HepG2 (cell line): ENCODE results near the gene EVA1A. TPM values are rescaled to one million over a fixed set of nuclear protein-coding genes. Genes with fewer than 3 reads are reported as not detected.

Experiments used
- AGO2 ChIP-seq: fragments of 200-400 bp; formaldehyde crosslinking; optimal IDR thresholded peaks from 2 replicates; pipeline ENCODE3; 2017; ENCODE audit warnings: mild to moderate bottlenecking, low read depth, low read length, moderate library complexity
- CREB1 ChIP-seq, 2 experiments: fragments of 450-650 bp in 1 of 2; IDR thresholded peaks; 2 replicates each; pipeline ENCODE4 v1.6.1; 2016 to 2017; ENCODE audit warnings: control low read depth in 1 of 2, mild to moderate bottlenecking in 1 of 2, missing compliant biosample characterization in 1 of 2, missing genetic modification characterization in 1 of 2
- DPF2 ChIP-seq: sonication (generic); formaldehyde crosslinking; IDR thresholded peaks from 2 replicates; pipeline ENCODE4 v1.4.0; 2020; ENCODE audit warnings: mild to moderate bottlenecking, low read depth, missing genetic modification reagents, borderline replicate concordance
- GTF3A ChIP-seq: sonication (generic); formaldehyde crosslinking; conservative IDR thresholded peaks from 2 replicates; pipeline ENCODE4 v1.4.0; 2020; ENCODE audit warnings: mild to moderate bottlenecking, missing genetic modification reagents
- MXD1 ChIP-seq: sonication (generic); formaldehyde crosslinking; IDR thresholded peaks from 2 replicates; pipeline ENCODE4 v1.4.0; 2020; ENCODE audit warnings: mild to moderate bottlenecking, missing genetic modification reagents
- PCBP1 ChIP-seq: fragments of 200-400 bp; formaldehyde crosslinking; IDR thresholded peaks from 2 replicates; pipeline ENCODE4 v1.6.1; 2017; ENCODE audit warnings: mild to moderate bottlenecking, low read depth, low read length, borderline replicate concordance
- SALL1 ChIP-seq: sonication (generic); formaldehyde crosslinking; IDR thresholded peaks from 2 replicates; pipeline ENCODE4 v1.8.0; 2022; ENCODE audit warnings: mild to moderate bottlenecking, missing genetic modification reagents
- USF2 ChIP-seq, 2 experiments: sonication (generic) in 1 of 2; formaldehyde crosslinking in 1 of 2; IDR thresholded peaks; 2 replicates each; pipeline versions ENCODE4 v1.5.1 to v1.6.1; 2011 to 2020; ENCODE audit warnings: borderline replicate concordance in 1 of 2, low read depth in 1 of 2, low read length in 1 of 2, mild to moderate bottlenecking in 1 of 2, missing genetic modification reagents in 1 of 2, moderate library complexity in 1 of 2
- ZFX ChIP-seq: sonication (generic); formaldehyde crosslinking; IDR thresholded peaks from 2 replicates; pipeline ENCODE4 v1.4.0; 2020; ENCODE audit warnings: mild to moderate bottlenecking, low read depth, missing genetic modification reagents, moderate library complexity
- ZFY ChIP-seq: sonication (generic); formaldehyde crosslinking; IDR thresholded peaks from 2 replicates; pipeline ENCODE4 v1.4.0; 2020; ENCODE audit warnings: missing genetic modification reagents
- ZMYM4 ChIP-seq: sonication (generic); formaldehyde crosslinking; IDR thresholded peaks from 2 replicates; pipeline ENCODE4 v1.8.1; 2023; ENCODE audit warnings: mild to moderate bottlenecking, missing genetic modification reagents
- ZNF34 ChIP-seq: sonication (generic); formaldehyde crosslinking; IDR thresholded peaks from 2 replicates; pipeline ENCODE4 v1.4.0; 2020; ENCODE audit warnings: mild to moderate bottlenecking, missing genetic modification reagents, borderline replicate concordance
- ZSCAN5A ChIP-seq: sonication (generic); formaldehyde crosslinking; IDR thresholded peaks from 2 replicates; pipeline ENCODE4 v1.8.0; 2022; ENCODE audit warnings: mild to moderate bottlenecking, missing genetic modification reagents, borderline replicate concordance
- polyA plus RNA-seq, 8 experiments: library from polyadenylated mRNA; depleted of rRNA in 3 of 8; stranded (reverse) in 7 of 8; unstranded in 1 of 8; fragments of >200 nt; fragmentation: Illumina TruSeq in 4 of 8; extraction: Trizol in 4 of 8; gene quantifications; 2 replicates each; pipeline versions ENCODE4 v1.2.1 to v1.2.3, GENCODE V29; 2011 to 2016; ENCODE audit warnings: low read depth in 4 of 8, missing spikeins in 1 of 8, mixed read lengths in 1 of 8; ENCODE audit not compliant: insufficient read depth in 1 of 8
- total RNA-seq, 5 experiments: library from RNA; depleted of rRNA; stranded (reverse); fragments of >200 nt; fragmentation: Illumina TruSeq; extraction: Trizol; gene quantifications; 2 replicates each; pipeline ENCODE4 v1.2.3, GENCODE V29; 2016; ENCODE audit warnings: low read depth in 1 of 5
- TF ChIP-seq, protein P1 (sequence below): sonication (generic); formaldehyde crosslinking; IDR thresholded peaks from 2 replicates; pipeline ENCODE4 v1.5.1; 2020; ENCODE audit warnings: mild to moderate bottlenecking, missing genetic modification reagents, moderate library complexity
- TF ChIP-seq, protein P2 (sequence below): sonication (generic); formaldehyde crosslinking; conservative IDR thresholded peaks from 2 replicates; pipeline ENCODE4 v1.4.0; 2020; ENCODE audit warnings: missing genetic modification reagents

Gene EVA1A
- total and polyA plus RNA-seq, 2 of the 13 experiments (the other 11 are each of a cell fraction or from before 2014, with no cell fraction given): 57.5 to 57.8 TPM

DNA sequence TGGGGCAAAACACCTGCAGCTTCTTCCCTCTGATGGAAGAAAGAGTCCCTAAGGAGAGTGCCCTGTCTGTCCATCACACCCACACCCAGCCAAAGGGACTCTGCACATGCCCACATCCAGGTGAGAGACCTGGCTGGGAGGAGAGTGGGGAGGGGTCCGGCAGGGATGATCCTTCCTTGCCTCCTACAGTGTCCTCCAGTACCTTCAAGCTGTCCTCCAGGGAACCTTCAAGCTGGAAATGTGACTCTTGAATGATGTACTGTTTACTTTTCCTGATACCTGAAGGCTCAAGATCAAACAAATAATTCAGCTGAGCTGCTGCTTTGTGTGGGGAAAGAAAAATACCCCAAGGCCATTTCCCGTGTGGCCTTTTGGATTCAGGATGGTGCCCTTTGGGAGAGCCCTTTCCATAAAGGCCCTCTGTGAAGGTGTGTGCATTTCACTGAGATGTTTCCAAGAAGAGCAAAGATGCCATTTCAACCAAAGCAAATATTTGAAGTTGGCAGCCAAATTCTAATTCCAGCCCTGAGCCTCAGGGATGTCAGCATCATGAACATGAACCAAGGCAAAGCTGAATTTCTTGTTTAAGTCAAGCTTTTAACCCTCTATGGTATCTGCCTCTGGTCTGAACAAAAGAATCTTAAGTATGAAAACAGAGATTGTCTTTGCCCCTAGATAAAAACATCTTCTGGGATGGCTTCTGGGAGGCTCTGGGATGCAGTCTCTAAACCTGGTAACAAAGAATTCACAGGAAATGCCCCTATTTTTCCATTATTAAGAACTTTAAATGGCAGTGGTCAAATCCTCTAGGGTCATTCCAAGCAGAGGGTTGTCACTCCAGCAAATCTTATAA lies 11.1 kb downstream of the EVA1A start (continued):
- TF ChIP-seq, protein P1, sequence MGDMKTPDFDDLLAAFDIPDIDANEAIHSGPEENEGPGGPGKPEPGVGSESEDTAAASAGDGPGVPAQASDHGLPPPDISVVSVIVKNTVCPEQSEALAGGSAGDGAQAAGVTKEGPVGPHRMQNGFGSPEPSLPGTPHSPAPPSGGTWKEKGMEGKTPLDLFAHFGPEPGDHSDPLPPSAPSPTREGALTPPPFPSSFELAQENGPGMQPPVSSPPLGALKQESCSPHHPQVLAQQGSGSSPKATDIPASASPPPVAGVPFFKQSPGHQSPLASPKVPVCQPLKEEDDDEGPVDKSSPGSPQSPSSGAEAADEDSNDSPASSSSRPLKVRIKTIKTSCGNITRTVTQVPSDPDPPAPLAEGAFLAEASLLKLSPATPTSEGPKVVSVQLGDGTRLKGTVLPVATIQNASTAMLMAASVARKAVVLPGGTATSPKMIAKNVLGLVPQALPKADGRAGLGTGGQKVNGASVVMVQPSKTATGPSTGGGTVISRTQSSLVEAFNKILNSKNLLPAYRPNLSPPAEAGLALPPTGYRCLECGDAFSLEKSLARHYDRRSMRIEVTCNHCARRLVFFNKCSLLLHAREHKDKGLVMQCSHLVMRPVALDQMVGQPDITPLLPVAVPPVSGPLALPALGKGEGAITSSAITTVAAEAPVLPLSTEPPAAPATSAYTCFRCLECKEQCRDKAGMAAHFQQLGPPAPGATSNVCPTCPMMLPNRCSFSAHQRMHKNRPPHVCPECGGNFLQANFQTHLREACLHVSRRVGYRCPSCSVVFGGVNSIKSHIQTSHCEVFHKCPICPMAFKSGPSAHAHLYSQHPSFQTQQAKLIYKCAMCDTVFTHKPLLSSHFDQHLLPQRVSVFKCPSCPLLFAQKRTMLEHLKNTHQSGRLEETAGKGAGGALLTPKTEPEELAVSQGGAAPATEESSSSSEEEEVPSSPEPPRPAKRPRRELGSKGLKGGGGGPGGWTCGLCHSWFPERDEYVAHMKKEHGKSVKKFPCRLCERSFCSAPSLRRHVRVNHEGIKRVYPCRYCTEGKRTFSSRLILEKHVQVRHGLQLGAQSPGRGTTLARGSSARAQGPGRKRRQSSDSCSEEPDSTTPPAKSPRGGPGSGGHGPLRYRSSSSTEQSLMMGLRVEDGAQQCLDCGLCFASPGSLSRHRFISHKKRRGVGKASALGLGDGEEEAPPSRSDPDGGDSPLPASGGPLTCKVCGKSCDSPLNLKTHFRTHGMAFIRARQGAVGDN (CRISPR knock-in tag): peak; percentile 33; the same call in 1 of the 2 replicates
- peak; percentile 36; the same call in 1 of the 2 replicates for TF ChIP-seq ZNF34 (CRISPR knock-in tag)
- 0 out of 2 replicates have a peak, but pooled peaks have one; percentile 21 for TF ChIP-seq ZFX
- TF ChIP-seq PCBP1: no peak
- TF ChIP-seq MXD1 (CRISPR knock-in tag): no peak
- TF ChIP-seq DPF2 (CRISPR knock-in tag): 0 out of 2 replicates have a peak, but pooled peaks have one; percentile 11
- TF ChIP-seq ZSCAN5A (CRISPR knock-in tag): 0 out of 2 replicates have a peak, but pooled peaks have one; percentile 66
- TF ChIP-seq CREB1 (IDR thresholded peaks at IDR 0.05): no peak
- no peak for TF ChIP-seq CREB1 (CRISPR knock-in tag; IDR thresholded peaks at IDR 0.05)
- 0 out of 2 replicates have a peak, but pooled peaks have one; percentile 27 for TF ChIP-seq ZFY
- 0 out of 2 replicates have a peak, but pooled peaks have one; percentile 50 for TF ChIP-seq GTF3A (CRISPR knock-in tag)
- TF ChIP-seq ZMYM4 (CRISPR knock-in tag): peak; percentile 54
- TF ChIP-seq AGO2: peak; percentile 56
- TF ChIP-seq, protein P2, sequence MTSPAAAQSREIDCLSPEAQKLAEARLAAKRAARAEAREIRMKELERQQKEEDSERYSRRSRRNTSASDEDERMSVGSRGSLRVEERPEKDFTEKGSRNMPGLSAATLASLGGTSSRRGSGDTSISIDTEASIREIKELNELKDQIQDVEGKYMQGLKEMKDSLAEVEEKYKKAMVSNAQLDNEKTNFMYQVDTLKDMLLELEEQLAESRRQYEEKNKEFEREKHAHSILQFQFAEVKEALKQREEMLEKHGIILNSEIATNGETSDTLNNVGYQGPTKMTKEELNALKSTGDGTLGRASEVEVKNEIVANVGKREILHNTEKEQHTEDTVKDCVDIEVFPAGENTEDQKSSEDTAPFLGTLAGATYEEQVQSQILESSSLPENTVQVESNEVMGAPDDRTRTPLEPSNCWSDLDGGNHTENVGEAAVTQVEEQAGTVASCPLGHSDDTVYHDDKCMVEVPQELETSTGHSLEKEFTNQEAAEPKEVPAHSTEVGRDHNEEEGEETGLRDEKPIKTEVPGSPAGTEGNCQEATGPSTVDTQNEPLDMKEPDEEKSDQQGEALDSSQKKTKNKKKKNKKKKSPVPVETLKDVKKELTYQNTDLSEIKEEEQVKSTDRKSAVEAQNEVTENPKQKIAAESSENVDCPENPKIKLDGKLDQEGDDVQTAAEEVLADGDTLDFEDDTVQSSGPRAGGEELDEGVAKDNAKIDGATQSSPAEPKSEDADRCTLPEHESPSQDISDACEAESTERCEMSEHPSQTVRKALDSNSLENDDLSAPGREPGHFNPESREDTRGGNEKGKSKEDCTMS (CRISPR knock-in tag): 0 out of 2 replicates have a peak, but pooled peaks have one; percentile 51
- no peak for TF ChIP-seq USF2 (IDR thresholded peaks at IDR 0.05; ENCODE audit: low read depth, low read length)
- no peak for TF ChIP-seq USF2 (CRISPR knock-in tag; IDR thresholded peaks at IDR 0.05; ENCODE audit: borderline replicate concordance)
- TF ChIP-seq SALL1: 0 out of 2 replicates have a peak, but pooled peaks have one; percentile 31
